OCI-LY1 (cell line): ENCODE measurements around the gene SLC15A4.

Experiments
- CTCF ChIP-seq: fragments of 200-600 bp; sonication (generic), shearing (Covaris generic); IDR thresholded peaks from 2 replicates; pipeline ENCODE4 v1.5.1; 2017; ENCODE audit warnings: mild to moderate bottlenecking, antibody characterized with exemption, low read length, moderate library complexity, mixed read lengths
- EZH2 ChIP-seq: fragments of 200-600 bp; sonication (generic), shearing (Covaris generic); IDR thresholded peaks from 2 replicates; pipeline ENCODE4 v1.8.0; 2017; ENCODE audit warnings: borderline replicate concordance, mixed run types, mild to moderate bottlenecking, antibody characterized with exemption, low read length, moderate library complexity, mixed read lengths

- TF ChIP-seq CTCF: no peak
- TF ChIP-seq EZH2: no peak
Observed at GRCh38 chr12:128766738-128767501, 56.8 kb downstream of the SLC15A4 start.
